Heart left ventricle (tissue), 13 donors: ENCODE measurements around the gene WWOX.

ENCODE experiments used
- CTCF ChIP-seq, 12 donors: fragments of 200-600 bp; sonication (generic) in 4 of 12; IDR thresholded peaks; one replicate each; pipeline versions ENCODE4 v1.5.0 to v1.8.0; 2018 to 2022; ENCODE audit warnings: antibody characterized with exemption in 12 of 12, mild to moderate bottlenecking in 5 of 12
- POLR2A ChIP-seq, 2 donors: fragments of 450-650 bp; IDR thresholded peaks; one replicate each; pipeline ENCODE4 v1.6.1; 2017; ENCODE audit warnings: antibody characterized with exemption in 2 of 2, mild to moderate bottlenecking in 2 of 2, moderate library complexity in 2 of 2
- donor health status: ischemic (EF 13 %, LVEDD 7.1; RV severe dilation, severe dysfunction).
- donor health status: DM: no; HTN: yes; CAD: no.
- donor health status: DM: no; HTN: no; CAD: no.
- donor health status: ischemic (EF 25% LVEDD 6.9; RV normal size, moderate dysfunction).
- donor health status: ischemic (EF 25% LVEDD 5.7; RV mildly dilated, moderate dysfunction).
- donor health status: ischemic (EF 35%, LVEDD 5.7; RV mildly dilated, moderate dysfunction).
- donor health status: nonischemic (EF 11% LVEDD 7.7; RV severe dilation, severe dysfunction).
- donor health status: DM: yes; HTN: yes; CAD: no.
- donor health status: PGD.
- donor health status: ischemic (EF 29% LVEDD 5.4; RV normal size, mild dysfunction).
- donor health status: nonischemic (EF 23%, LVEDD 6.1; RV moderate dilation, normal function).

DNA sequence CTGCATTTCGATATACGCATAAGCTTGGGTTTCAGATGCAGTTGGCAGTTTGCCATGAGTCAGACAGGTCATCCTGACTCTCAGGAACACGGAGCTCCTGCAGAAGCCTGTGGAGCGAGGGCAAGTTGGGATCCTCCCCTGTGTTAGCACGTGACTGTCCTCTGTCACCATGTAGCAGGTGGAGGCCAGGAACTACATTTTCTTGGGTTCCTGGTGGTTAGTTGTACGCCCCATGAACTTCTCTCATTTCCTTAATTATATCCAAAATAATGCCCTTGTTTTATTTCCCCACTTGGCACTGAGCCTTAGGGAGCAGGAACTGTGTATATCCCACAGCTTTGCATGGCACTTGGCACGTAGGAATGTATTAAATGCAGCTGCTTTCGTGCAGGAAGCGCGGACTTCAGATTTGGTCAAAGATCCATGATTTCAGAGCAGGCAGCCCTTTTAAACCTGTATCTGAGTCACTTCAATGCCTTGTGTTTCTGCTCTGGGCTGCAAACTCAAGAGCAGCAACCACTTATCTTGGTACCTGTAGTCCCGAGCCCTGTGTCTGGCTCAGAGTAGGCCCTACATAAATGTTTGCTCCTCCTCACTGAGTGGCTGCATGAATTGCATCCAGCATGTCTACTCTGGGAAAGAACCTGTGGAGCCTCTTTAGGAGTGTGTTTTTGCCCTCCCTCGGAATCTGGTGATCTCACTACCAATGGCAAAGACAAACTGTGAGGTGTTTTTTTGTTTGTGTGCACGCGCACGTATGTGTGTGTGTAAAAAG, 1072.7 kb downstream of the WWOX start:
- TF ChIP-seq CTCF (IDR thresholded peaks at IDR 0.05) (no peak), POLR2A (IDR thresholded peaks at IDR 0.05) (no peak)
